Brain microvascular endothelial cell (primary cell): Measurements from ENCODE around the gene VMA21.

ENCODE experiments used
- DNase-seq: peaks from one replicate; pipeline ENCODE4 v3.0.0-alpha.2; 2020
- H3K27ac ChIP-seq: fragments of 250-450 bp; sonication (Bioruptor Pico); 2 replicates; pipeline ENCODE4 v1.5.1; 2020; ENCODE audit warnings: mild to moderate bottlenecking, moderate library complexity
- H3K27me3 ChIP-seq: fragments of 250-450 bp; sonication (Bioruptor Pico); replicated peaks from 2 replicates; pipeline ENCODE4 v1.5.1; 2020; ENCODE audit warnings: mild to moderate bottlenecking
- H3K36me3 ChIP-seq: fragments of 250-450 bp; sonication (Bioruptor Pico); replicated peaks from 2 replicates; pipeline ENCODE4 v1.5.1; 2020; ENCODE audit warnings: mild to moderate bottlenecking
- H3K4me3 ChIP-seq: 2 replicates; pipeline ENCODE4 v1.5.1; 2011; ENCODE audit warnings: low read depth, mild to moderate bottlenecking, control low read depth, low read length, moderate library complexity
- in situ Hi-C: cut with HindIII; loops from 2 replicates; pipeline ENCODE4 v1.10.0; 2017; ENCODE audit warnings: low sequenced_read_pairs, low pct_ligation_motif_present
- TF ChIP-seq, protein P1 (sequence below): IDR thresholded peaks from 2 replicates; pipeline ENCODE4 v1.5.1; 2011; ENCODE audit warnings: low read depth, mild to moderate bottlenecking, moderate library complexity, low read length, control low read depth, inconsistent platforms; ENCODE audit errors: missing control alignments

VMA21 gene

DNA sequence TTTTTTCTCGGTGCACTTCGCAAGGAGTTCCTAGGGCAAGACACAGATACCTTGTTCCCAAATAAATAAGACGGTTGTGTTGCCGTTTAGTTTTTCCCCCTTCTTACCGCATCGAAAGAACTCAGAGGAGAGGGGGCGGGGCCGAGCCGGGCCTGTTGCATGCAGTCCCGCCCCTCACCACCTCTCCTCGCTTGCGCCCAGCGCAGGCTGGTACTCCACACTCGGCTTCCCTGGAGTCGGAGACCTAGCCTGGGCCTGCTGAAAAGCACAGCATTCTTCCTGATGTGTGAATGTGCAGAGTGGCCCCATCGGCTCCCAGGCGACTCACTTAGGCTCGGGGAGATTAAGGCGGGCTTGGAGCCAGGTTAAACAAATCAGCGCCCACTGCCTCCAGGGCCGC is 26.1 kb upstream of the VMA21 start:
- Histone ChIP-seq H3K27me3 (no peaks in the 10 kb centered on the region), H3K36me3 (no peaks in the 10 kb centered on the region), H3K27ac (no peak overlapping the region), H3K4me3 (no peak overlapping the region)
- DNase-seq: no peak
- in situ Hi-C loops: no loop called here
- TF ChIP-seq, protein P1, sequence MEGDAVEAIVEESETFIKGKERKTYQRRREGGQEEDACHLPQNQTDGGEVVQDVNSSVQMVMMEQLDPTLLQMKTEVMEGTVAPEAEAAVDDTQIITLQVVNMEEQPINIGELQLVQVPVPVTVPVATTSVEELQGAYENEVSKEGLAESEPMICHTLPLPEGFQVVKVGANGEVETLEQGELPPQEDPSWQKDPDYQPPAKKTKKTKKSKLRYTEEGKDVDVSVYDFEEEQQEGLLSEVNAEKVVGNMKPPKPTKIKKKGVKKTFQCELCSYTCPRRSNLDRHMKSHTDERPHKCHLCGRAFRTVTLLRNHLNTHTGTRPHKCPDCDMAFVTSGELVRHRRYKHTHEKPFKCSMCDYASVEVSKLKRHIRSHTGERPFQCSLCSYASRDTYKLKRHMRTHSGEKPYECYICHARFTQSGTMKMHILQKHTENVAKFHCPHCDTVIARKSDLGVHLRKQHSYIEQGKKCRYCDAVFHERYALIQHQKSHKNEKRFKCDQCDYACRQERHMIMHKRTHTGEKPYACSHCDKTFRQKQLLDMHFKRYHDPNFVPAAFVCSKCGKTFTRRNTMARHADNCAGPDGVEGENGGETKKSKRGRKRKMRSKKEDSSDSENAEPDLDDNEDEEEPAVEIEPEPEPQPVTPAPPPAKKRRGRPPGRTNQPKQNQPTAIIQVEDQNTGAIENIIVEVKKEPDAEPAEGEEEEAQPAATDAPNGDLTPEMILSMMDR: no peak

DNA sequence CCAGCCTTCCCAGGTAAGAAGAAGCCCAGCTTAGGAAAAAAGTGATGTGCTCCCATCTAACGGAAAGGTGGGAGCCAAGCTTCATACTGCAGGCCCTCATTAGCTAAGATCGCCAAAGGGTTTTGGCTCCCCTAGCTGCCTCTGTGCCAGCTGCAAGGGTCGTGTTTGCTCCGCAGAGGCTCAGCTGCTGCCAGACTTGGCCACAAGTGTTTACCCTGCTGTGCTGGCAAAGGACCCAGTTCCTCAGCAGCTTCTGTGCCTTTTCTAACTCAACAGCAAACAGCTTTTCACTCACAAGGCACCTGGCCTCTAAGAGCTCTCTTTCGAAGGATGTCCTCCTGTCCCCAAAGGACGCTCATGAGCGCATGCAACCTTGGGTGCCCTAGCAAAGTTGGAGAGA is 12.2 kb upstream of the VMA21 start:
- in situ Hi-C loops: no loop called here
- TF ChIP-seq, protein P1: no peak
- H3K27ac ChIP-seq: no peak overlapping the region
- no peaks in the 10 kb centered on the region for H3K27me3 ChIP-seq
- no peak for DNase-seq
- H3K4me3 ChIP-seq: no peak overlapping the region
- H3K36me3 ChIP-seq: no peaks in the 10 kb centered on the region

DNA sequence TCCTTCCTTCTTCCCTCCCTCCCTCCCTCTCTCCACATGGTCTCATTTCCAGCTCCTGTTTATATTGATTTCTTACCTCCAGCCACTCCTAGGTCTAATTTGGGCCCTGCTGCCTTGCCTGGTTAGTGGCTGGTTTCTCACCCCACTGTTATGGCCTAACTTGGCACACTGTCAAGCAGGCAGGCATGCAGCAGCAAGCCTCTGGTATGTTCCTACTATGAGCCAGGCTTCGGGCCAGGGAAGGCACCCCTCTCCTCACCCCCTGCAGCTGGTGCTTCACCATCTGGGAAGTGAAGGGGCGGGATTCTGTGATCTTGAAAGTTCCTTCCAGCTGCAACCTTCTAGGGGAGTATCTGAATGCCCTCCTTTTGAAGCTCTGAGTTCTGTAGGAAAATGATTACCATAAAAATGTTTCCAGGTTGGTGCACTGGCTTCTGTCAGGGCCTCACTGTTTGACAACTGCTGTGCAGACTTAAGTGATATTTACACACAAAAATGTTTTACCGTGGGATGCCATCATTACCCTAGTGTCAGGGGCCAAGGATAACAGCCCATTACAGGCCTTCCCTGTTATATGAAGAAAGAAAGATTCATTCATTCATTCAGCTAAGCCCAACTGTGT is 10.1 kb upstream of the VMA21 start:
- Histone ChIP-seq H3K27me3 (no peaks in the 10 kb centered on the region), H3K36me3 (no peaks in the 10 kb centered on the region), H3K4me3 (no peak overlapping the region), H3K27ac (no peak overlapping the region)
- TF ChIP-seq, protein P1: no peak
- in situ Hi-C loops: no loop called here
- no peak for DNase-seq

DNA sequence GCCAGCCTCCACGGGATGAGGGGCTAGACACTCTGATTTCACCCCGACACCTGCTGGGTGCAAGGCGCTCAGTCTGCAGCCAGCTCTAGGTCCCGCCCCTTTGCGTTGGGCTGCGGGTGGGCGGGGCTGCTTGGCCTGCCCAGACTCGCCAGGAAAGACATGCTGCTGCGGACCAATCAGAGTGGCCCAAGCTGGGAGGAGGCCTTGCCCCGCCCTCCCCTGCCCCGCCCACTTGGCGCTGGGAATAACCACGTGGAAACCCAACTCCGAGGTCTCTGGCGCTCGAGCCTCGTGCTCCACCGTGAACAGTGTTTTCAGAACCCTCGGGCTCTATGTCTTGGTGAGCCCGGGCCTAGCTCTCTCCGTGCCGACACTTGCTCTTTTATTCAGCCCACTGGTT is 5.3 kb upstream of the VMA21 start:
- Histone ChIP-seq H3K27me3 (no peaks in the 10 kb centered on the region), H3K27ac (no peak overlapping the region), H3K4me3 (no peak overlapping the region), H3K36me3 (no peaks in the 10 kb centered on the region)
- TF ChIP-seq, protein P1: no peak
- in situ Hi-C loops: no loop called here
- DNase-seq: no peak

DNA sequence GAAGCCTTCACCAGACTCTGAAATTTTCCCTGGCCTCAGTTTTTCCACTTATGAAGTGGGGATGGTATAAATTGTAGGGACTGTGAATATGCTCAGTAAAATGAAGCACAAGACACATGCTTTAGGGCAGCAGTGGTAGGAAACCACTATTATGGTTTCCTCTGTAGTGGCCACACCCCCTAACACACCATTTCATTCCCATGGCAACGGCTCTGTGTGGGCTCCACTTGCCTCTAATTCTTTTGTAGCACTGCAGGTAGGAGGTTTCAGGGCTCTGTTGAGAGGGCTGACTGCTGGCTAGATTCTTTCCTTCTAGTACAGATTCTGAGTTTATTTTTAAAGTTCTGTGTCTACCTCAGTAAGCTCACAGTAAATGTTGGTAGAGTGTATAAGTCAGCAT is 3.5 kb upstream of the VMA21 start:
- in situ Hi-C loops: no loop called here
- no peak overlapping the region for H3K4me3 ChIP-seq
- no peak overlapping the region for H3K27ac ChIP-seq
- DNase-seq: no peak
- TF ChIP-seq, protein P1: no peak
- no peaks in the 10 kb centered on the region for H3K36me3 ChIP-seq
- no peaks in the 10 kb centered on the region for H3K27me3 ChIP-seq
